Measurements from ENCODE around the gene C10orf53.

The C10orf53 gene

DNA sequence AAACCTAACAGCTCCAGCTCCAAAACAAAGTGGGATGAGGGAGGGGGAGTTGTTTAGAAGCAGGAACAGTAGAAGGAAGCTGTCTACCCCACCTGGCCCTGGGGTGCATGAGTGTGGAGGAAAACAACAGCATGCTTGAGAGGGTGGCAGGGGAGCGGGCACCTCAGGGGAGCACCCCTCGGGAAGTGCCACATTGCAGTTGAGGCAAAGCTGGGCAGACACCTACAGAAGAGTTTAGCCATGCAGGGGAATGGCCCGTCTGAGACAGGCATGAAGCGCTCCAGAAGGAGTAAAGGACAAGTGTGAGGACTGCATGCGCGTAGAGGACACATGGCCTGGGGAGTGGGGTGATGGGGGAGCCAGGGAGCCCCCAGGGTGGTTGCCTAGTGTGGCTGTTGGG lies 47.5 kb upstream of the C10orf53 start:
- Histone ChIP-seq H3K36me3 (ENCODE audit: control insufficient read depth in 2 of 2, insufficient read depth in 1 of 2, low read length in 2 of 2) (no peaks in the 10 kb centered on the region), H3K27ac (ENCODE audit: extremely low read depth, low read depth, low read length) (no peak overlapping the region), H3K4me1 (ENCODE audit: control insufficient read depth, insufficient read depth, low read length) (no peaks in the 10 kb centered on the region), H3K9me3 (ENCODE audit: control insufficient read depth, insufficient read depth, low read depth, low read length) (no peaks in the 10 kb centered on the region), H3K4me3 (ENCODE audit: low read depth, low read length) (no peak overlapping the region)
- POLR2A ChIA-PET: no interaction called here
- CTCF ChIA-PET: no interaction called here
- TF ChIP-seq BCL11B (tag by site-specific recombination; IDR thresholded peaks at IDR 0.05; ENCODE audit: low read depth) (no peak), ZNF138 (tag by site-specific recombination; IDR thresholded peaks at IDR 0.05; ENCODE audit: borderline replicate concordance) (no peak), ZNF610 (tag by site-specific recombination; IDR thresholded peaks at IDR 0.05; ENCODE audit: borderline replicate concordance) (no peak), ZNF530 (tag by site-specific recombination; IDR thresholded peaks at IDR 0.05; ENCODE audit: low read depth) (no peak), ZBTB17 (tag by site-specific recombination; IDR thresholded peaks at IDR 0.05) (no peak), ZNF404 (tag by site-specific recombination; IDR thresholded peaks at IDR 0.05) (no peak), ZNF214 (tag by site-specific recombination; IDR thresholded peaks at IDR 0.05; ENCODE audit: borderline replicate concordance) (no peak), ZBTB21 (tag by site-specific recombination; IDR thresholded peaks at IDR 0.05) (no peak)
- TF ChIP-seq, protein P1, sequence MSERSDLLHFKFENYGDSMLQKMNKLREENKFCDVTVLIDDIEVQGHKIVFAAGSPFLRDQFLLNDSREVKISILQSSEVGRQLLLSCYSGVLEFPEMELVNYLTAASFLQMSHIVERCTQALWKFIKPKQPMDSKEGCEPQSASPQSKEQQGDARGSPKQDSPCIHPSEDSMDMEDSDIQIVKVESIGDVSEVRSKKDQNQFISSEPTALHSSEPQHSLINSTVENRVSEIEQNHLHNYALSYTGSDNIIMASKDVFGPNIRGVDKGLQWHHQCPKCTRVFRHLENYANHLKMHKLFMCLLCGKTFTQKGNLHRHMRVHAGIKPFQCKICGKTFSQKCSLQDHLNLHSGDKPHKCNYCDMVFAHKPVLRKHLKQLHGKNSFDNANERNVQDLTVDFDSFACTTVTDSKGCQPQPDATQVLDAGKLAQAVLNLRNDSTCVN (tag by site-specific recombination; optimal IDR thresholded peaks at IDR 0.05): no peak
- TF ChIP-seq, protein P2, sequence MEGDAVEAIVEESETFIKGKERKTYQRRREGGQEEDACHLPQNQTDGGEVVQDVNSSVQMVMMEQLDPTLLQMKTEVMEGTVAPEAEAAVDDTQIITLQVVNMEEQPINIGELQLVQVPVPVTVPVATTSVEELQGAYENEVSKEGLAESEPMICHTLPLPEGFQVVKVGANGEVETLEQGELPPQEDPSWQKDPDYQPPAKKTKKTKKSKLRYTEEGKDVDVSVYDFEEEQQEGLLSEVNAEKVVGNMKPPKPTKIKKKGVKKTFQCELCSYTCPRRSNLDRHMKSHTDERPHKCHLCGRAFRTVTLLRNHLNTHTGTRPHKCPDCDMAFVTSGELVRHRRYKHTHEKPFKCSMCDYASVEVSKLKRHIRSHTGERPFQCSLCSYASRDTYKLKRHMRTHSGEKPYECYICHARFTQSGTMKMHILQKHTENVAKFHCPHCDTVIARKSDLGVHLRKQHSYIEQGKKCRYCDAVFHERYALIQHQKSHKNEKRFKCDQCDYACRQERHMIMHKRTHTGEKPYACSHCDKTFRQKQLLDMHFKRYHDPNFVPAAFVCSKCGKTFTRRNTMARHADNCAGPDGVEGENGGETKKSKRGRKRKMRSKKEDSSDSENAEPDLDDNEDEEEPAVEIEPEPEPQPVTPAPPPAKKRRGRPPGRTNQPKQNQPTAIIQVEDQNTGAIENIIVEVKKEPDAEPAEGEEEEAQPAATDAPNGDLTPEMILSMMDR (tag by site-specific recombination; IDR thresholded peaks at IDR 0.05): no peak

DNA sequence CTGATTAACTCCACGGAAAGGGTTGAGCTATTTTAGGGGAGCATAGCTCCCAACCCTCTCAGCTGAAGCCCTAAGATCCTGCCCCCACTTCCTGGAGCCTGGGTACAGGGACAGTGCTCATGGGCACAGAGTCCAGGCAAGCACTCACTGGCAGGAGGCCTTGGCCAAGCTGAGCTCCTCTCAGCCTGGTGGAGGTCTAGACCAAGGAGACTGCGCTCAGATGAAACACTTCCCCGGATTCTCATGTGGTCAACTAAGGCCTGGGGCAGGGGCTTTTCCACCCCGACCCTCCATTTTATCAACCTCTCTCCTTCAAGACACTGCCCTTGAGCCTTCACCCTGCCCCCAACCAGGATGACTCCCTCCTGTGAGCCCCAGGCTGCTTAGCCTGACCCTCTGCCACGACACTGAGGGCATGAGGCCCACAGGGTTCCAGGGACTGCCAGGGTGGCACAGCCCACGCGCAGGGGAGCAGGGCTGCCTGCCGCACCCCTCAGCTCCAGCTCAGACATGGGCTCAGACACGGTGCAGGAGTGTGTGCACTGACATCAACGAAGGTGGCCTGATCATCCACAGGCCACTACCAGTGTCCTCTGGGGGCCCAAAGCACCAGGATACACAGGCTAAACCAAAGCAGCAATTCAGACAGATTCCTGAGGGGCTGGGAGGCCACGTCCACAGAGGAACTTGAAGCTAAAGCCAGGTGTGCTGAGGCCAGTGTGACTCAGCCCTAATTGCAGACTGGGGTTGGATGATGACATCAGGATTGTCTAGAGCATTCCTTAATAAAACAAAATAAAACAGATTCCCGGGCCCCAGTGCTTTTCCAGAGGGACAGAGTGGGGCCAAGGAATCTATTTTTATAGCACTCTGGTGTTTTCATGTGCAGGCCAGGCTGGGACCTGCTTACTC lies 46.8 kb upstream of the C10orf53 start:
- Histone ChIP-seq H3K27ac (ENCODE audit: extremely low read depth, low read depth, low read length) (no peak overlapping the region), H3K9me3 (ENCODE audit: control insufficient read depth, insufficient read depth, low read depth, low read length) (no peaks in the 10 kb centered on the region), H3K36me3 (ENCODE audit: control insufficient read depth in 2 of 2, insufficient read depth in 1 of 2, low read length in 2 of 2) (no peaks in the 10 kb centered on the region), H3K4me3 (ENCODE audit: low read depth, low read length) (no peak overlapping the region), H3K4me1 (ENCODE audit: control insufficient read depth, insufficient read depth, low read length) (no peaks in the 10 kb centered on the region)
- ChIA-PET POLR2A (interaction anchor here (0.5 to 0.6 kb wide), 2 partner anchors 246 to 284 kb away, joined by 3 to 6 read pairs; no protein-coding TSS in a partner anchor), CTCF (no interaction called here)
- peak; percentile 70 for TF ChIP-seq ZBTB20 (tag by site-specific recombination; IDR thresholded peaks at IDR 0.05)
- TF ChIP-seq SP7 (tag by site-specific recombination; IDR thresholded peaks at IDR 0.05): peak; percentile 47; the same call in 1 of the 2 replicates
- TF ChIP-seq ZNF10 (tag by site-specific recombination; IDR thresholded peaks at IDR 0.05): no peak

DNA sequence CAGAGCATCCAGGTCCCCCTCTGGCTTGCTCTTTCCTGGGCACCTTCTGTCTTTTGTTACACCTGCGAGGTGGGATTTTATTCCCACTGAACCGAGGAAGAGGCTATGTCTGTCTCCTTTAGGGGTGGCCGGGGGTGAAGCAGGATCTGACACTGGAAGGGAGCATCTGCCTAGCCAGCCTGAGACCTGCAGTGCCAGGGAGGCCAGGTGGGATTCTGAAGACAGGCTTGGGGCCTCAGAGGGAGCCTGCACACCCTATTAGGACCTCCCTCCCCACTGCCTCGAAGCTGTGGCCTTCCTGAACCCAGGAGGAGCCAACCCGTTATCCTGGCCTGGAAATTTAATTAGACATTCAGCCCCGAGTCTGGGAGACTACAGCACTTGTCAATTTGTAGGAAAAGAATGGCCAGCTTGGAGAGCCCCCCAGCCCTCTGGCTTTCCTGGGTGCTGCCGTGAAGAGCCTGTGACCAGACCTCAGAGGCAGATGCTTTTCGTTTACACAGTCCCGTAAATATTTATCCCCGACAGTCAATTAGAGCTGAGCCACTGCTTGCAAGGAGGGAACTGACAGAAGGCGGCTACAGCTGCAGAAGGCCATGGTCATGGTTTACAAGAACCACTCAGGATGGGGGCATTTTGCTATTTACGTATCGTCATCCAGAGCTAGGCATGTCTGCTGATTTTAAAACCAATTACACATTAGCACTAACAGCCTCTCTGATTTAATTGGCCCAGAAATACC lies 46.0 kb upstream of the C10orf53 start:
- H3K36me3 ChIP-seq (ENCODE audit: control insufficient read depth in 2 of 2, insufficient read depth in 1 of 2, low read length in 2 of 2): no peaks in the 10 kb centered on the region
- ChIA-PET CTCF (interaction anchor here (1.0 kb wide), 1 partner anchor 12 kb away, joined by 3 read pairs; no protein-coding TSS in a partner anchor), POLR2A (interaction anchor here (0.5 to 0.6 kb wide), 2 partner anchors 245 to 284 kb away, joined by 3 to 6 read pairs; no protein-coding TSS in a partner anchor)
- no peak overlapping the region for H3K27ac ChIP-seq (ENCODE audit: extremely low read depth, low read depth, low read length)
- no peaks in the 10 kb centered on the region for H3K4me1 ChIP-seq (ENCODE audit: control insufficient read depth, insufficient read depth, low read length)
- no peak overlapping the region for H3K4me3 ChIP-seq (ENCODE audit: low read depth, low read length)
- H3K9me3 ChIP-seq (ENCODE audit: control insufficient read depth, insufficient read depth, low read depth, low read length): no peaks in the 10 kb centered on the region
- TF ChIP-seq, protein P3, sequence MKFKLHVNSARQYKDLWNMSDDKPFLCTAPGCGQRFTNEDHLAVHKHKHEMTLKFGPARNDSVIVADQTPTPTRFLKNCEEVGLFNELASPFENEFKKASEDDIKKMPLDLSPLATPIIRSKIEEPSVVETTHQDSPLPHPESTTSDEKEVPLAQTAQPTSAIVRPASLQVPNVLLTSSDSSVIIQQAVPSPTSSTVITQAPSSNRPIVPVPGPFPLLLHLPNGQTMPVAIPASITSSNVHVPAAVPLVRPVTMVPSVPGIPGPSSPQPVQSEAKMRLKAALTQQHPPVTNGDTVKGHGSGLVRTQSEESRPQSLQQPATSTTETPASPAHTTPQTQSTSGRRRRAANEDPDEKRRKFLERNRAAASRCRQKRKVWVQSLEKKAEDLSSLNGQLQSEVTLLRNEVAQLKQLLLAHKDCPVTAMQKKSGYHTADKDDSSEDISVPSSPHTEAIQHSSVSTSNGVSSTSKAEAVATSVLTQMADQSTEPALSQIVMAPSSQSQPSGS (tag by site-specific recombination; IDR thresholded peaks at IDR 0.05; ENCODE audit: low read depth): no peak
- no peak for TF ChIP-seq ZSCAN23 (tag by site-specific recombination; IDR thresholded peaks at IDR 0.05)
- TF ChIP-seq ZNF114 (tag by site-specific recombination; IDR thresholded peaks at IDR 0.05): no peak
- TF ChIP-seq, protein P4, sequence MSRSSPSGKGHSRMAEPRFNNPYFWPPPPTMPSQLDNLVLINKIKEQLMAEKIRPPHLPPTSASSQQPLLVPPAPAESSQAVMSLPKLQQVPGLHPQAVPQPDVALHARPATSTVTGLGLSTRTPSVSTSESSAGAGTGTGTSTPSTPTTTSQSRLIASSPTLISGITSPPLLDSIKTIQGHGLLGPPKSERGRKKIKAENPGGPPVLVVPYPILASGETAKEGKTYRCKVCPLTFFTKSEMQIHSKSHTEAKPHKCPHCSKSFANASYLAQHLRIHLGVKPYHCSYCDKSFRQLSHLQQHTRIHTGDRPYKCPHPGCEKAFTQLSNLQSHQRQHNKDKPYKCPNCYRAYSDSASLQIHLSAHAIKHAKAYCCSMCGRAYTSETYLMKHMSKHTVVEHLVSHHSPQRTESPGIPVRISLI (tag by site-specific recombination; IDR thresholded peaks at IDR 0.05): no peak
- TF ChIP-seq, protein P5, sequence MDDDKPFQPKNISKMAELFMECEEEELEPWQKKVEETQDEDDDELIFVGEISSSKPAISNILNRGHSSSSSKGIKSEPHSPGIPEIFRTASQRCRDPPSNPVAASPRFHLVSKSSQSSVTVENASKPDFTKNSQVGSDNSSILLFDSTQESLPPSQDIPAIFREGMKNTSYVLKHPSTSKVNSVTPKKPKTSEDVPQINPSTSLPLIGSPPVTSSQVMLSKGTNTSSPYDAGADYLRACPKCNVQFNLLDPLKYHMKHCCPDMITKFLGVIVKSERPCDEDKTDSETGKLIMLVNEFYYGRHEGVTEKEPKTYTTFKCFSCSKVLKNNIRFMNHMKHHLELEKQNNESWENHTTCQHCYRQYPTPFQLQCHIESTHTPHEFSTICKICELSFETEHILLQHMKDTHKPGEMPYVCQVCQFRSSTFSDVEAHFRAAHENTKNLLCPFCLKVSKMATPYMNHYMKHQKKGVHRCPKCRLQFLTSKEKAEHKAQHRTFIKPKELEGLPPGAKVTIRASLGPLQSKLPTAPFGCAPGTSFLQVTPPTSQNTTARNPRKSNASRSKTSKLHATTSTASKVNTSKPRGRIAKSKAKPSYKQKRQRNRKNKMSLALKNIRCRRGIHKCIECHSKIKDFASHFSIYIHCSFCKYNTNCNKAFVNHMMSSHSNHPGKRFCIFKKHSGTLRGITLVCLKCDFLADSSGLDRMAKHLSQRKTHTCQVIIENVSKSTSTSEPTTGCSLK (tag by site-specific recombination; IDR thresholded peaks at IDR 0.05): no peak
- no peak for TF ChIP-seq ZNF677 (tag by site-specific recombination; IDR thresholded peaks at IDR 0.05)
- TF ChIP-seq REPIN1 (tag by site-specific recombination; IDR thresholded peaks at IDR 0.05; ENCODE audit: low read depth): no peak
- no peak for TF ChIP-seq ZNF184 (tag by site-specific recombination; IDR thresholded peaks at IDR 0.05)
- TF ChIP-seq SP2 (tag by site-specific recombination; IDR thresholded peaks at IDR 0.05): no peak
